HUES6 (cell line): ENCODE measurements around the gene SLC29A1.
A peak's percentile ranks its signal among the peaks of the same experiment; 100 is the strongest.

Experiments used
- H3K27ac ChIP-seq: 2 replicates; pipeline ENCODE4 v1.7.0; 2013; ENCODE audit warnings: low read depth, mild to moderate bottlenecking, low read length, inconsistent platforms
- H3K27me3 ChIP-seq: 2 replicates; pipeline ENCODE4 v1.6.1; 2013; ENCODE audit warnings: low read length; ENCODE audit not compliant: control insufficient read depth, insufficient read depth
- H3K36me3 ChIP-seq: 2 replicates; pipeline ENCODE4 v1.6.1; 2013; ENCODE audit warnings: low read length; ENCODE audit not compliant: control insufficient read depth, insufficient read depth
- H3K4me1 ChIP-seq: 2 replicates; pipeline ENCODE4 v1.6.1; 2013; ENCODE audit warnings: low read length; ENCODE audit not compliant: control insufficient read depth, insufficient read depth
- H3K4me3 ChIP-seq: 2 replicates; pipeline ENCODE4 v1.5.1; 2013; ENCODE audit warnings: low read depth, low read length
- H3K9ac ChIP-seq: one replicate; pipeline ENCODE4 v1.6.1; 2013; ENCODE audit warnings: mild to moderate bottlenecking, low read length
- H3K9me3 ChIP-seq: 2 replicates; pipeline ENCODE4 v1.6.1; 2013; ENCODE audit warnings: low read depth, low read length; ENCODE audit not compliant: control insufficient read depth, insufficient read depth

SLC29A1 gene

DNA sequence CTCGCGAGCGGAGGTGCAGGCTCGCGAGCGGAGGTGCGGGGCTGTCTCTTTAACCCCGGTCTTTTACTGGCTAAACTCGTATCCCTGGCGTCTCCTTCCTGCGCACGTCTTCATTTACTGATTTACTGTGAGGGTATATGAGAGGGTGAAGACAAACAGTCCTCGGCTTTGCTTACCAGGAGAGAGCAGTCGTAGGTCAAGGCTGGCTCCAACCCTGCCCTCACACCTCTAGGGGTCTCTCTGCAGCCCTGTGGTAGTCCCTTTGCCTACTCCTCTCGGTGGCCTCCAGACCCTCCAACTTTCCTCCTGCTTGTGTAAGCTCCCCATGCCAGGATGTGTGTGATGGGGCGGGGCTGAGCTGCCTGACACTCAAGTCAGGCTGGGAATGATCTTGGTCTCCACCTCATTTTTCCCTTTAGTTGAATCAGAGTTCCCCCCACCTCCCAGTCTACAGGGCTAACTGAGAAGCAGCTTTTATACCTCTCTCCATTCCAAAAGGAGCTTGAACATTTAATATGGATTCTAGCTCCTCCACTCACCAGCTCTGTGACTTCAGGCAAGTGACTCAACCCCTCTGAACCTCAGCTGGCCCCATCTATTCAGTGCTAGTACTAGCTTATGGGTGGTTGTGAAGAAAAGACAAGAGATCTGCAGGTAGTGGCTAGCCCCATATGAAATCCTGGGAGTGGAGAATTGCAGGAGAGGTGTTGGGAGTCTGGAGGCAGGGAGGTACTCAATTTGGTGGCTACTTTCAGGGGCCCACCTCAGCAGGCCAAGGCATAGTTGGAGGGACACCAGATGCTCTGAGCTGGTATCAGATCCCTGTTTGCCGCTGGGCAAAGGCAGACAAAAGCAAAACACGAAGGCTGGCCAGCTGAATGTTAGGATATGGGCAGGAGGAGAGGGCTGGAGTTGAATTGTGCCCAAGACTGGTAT is 902 bp downstream of the SLC29A1 start:
- H3K27ac ChIP-seq: no peak overlapping the region; the same call in 1 of the 2 replicates
- H3K9ac ChIP-seq: peak overlapping the region; percentile 51
- H3K4me1 ChIP-seq: peaks cover 50% of the 10 kb centered on the region
- no peaks in the 10 kb centered on the region for H3K27me3 ChIP-seq
- peak overlapping the region; percentile 80 for H3K4me3 ChIP-seq
- H3K36me3 ChIP-seq: peaks cover 16% of the 10 kb centered on the region
- H3K9me3 ChIP-seq: no peaks in the 10 kb centered on the region

DNA sequence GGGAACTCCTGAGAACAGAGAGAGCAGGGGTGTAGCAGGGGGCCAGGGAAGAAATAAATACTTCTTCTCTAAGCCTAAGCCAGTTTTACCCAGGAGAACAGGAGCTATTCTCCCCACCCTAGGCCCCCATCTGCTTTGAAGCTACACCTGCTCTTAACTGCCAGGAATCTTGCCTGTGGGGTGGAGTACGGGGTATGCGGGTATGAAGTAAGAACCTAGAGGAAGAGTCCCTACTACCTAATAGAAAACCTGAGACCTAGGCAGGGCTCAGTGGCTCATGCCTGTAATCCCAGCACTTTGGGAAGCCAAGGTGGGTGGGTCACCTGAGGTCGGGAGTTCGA is 1.5 kb downstream of the SLC29A1 start:
- H3K27ac ChIP-seq: no peak overlapping the region
- peak overlapping the region; percentile 80 for H3K4me3 ChIP-seq
- H3K9ac ChIP-seq: peak overlapping the region; percentile 51
- H3K36me3 ChIP-seq: peaks cover 22% of the 10 kb centered on the region
- H3K4me1 ChIP-seq: peaks cover 48% of the 10 kb centered on the region
- no peaks in the 10 kb centered on the region for H3K9me3 ChIP-seq
- no peaks in the 10 kb centered on the region for H3K27me3 ChIP-seq

DNA sequence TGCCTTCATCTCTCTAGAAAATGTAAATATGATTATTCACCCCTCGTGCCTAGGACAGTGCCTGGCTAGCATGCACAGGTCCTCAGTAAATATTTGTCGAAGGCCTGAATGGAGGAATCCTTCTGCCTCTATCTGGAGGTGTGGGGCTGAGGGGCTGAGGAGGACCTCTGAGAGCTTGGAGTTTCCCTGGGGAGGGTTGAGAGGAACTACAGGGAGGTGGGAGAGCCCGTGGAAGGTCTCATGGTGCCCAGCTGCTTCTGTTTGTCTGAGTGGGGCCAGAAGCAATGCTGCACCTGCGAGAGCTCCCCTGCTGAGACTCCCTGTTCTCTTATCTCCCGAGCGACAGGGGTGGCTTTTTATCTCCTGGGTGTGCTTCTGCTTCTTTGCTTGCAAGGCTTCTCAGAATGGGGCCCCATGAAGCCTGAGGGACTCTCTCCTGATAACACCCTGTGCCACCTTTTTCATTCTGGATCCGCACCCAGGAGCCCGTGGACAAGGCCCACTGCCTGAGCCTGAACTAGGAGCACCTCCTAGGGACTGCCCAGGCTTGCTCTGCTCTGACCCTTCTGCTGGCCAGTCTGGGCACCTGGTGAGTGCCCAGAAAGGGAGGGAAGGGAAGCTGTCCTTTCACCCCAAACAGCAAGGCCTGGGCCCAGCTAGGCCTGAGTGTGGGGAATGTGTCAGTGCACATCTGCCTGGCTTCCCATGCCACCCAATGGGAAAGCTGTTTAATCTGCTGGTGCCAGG is 2.4 kb downstream of the SLC29A1 start:
- peaks cover 30% of the 10 kb centered on the region for H3K36me3 ChIP-seq
- no peaks in the 10 kb centered on the region for H3K9me3 ChIP-seq
- peaks cover 46% of the 10 kb centered on the region for H3K4me1 ChIP-seq
- no peak overlapping the region for H3K4me3 ChIP-seq
- H3K9ac ChIP-seq: no peak overlapping the region
- H3K27ac ChIP-seq: no peak overlapping the region
- no peaks in the 10 kb centered on the region for H3K27me3 ChIP-seq

- H3K4me3 ChIP-seq: no peak overlapping the region
- H3K9me3 ChIP-seq: no peaks in the 10 kb centered on the region
- no peak overlapping the region for H3K27ac ChIP-seq
- H3K27me3 ChIP-seq: no peaks in the 10 kb centered on the region
- H3K9ac ChIP-seq: no peak overlapping the region
- peaks cover 37% of the 10 kb centered on the region for H3K36me3 ChIP-seq
- peaks cover 40% of the 10 kb centered on the region for H3K4me1 ChIP-seq
Observed at GRCh38 chr6:44226368-44227147, 3.2 kb downstream of the SLC29A1 start.

DNA sequence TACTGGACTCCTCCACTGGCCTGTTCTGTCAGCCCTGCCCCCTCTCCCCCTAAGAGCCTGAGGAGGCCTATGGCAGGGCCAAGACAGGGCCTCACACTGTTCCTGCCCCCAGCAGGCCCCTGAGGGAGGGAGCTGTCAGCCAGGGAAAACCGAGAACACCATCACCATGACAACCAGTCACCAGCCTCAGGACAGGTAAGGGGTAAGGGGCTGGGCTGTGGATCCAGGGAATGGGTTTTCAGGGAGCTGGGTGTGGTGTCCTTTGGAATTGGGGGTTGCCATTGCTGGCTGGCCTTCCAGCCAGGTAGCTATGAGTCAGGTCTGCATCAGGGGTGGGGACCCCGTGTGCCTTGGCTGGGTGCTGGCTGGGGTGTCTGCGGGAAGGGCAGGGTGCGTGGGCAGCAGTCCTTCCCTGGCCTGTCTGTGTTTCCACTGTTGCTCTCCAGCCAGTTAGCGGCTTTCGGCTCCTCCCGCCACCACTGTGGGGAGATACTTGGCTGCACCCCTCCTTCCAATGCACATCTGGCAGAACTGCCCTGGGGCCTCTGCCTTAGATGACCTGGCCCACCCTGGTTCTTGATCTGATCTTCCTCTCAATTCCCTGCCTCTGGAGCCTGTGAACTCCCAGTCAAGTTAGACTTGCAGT is 3.9 kb downstream of the SLC29A1 start:
- Histone ChIP-seq H3K27ac (no peak overlapping the region), H3K9ac (no peak overlapping the region), H3K36me3 (peaks cover 44% of the 10 kb centered on the region), H3K4me1 (peaks cover 35% of the 10 kb centered on the region), H3K9me3 (no peaks in the 10 kb centered on the region), H3K4me3 (no peak overlapping the region), H3K27me3 (no peaks in the 10 kb centered on the region)

DNA sequence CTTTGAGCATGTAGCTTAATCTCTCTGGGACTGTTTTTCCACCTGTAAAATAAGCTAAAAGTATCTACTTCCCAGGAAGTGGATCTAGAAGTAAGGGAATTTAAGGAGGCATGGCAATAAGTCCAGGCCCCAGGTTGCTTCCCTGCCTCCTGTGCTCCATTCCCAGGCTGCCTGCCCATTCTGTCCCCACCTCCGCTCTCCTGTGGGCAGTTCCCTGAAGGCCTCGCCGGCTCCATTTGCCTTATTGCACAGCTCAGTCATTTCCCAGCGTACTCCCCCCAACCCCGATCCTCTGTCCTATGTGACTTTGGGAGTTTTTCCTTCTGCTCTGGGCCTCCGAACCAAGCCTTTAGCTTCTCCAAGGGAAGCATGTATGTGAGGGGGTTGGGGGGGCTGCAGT is 4.6 kb downstream of the SLC29A1 start:
- Histone ChIP-seq H3K27me3 (no peaks in the 10 kb centered on the region), H3K4me1 (peaks cover 27% of the 10 kb centered on the region), H3K4me3 (no peak overlapping the region), H3K9ac (no peak overlapping the region), H3K27ac (no peak overlapping the region), H3K36me3 (peaks cover 51% of the 10 kb centered on the region), H3K9me3 (no peaks in the 10 kb centered on the region)

GRCh38 chr6:44228433-44228832 is 5.0 kb downstream of the SLC29A1 start:
- Histone ChIP-seq H3K9me3 (no peaks in the 10 kb centered on the region), H3K36me3 (peaks cover 55% of the 10 kb centered on the region), H3K27ac (no peak overlapping the region), H3K27me3 (no peaks in the 10 kb centered on the region), H3K4me3 (no peak overlapping the region), H3K9ac (no peak overlapping the region), H3K4me1 (peaks cover 27% of the 10 kb centered on the region)

GRCh38 chr6:44228836-44229235 is 5.4 kb downstream of the SLC29A1 start:
- Histone ChIP-seq H3K4me3 (no peak overlapping the region), H3K9me3 (no peaks in the 10 kb centered on the region), H3K27me3 (no peaks in the 10 kb centered on the region), H3K27ac (no peak overlapping the region), H3K36me3 (peaks cover 59% of the 10 kb centered on the region), H3K4me1 (peaks cover 30% of the 10 kb centered on the region), H3K9ac (no peak overlapping the region)

- peaks cover 63% of the 10 kb centered on the region for H3K36me3 ChIP-seq
- H3K4me1 ChIP-seq: peaks cover 30% of the 10 kb centered on the region
- no peak overlapping the region for H3K4me3 ChIP-seq
Observed at GRCh38 chr6:44229376-44230033, 6.1 kb downstream of the SLC29A1 start.

DNA sequence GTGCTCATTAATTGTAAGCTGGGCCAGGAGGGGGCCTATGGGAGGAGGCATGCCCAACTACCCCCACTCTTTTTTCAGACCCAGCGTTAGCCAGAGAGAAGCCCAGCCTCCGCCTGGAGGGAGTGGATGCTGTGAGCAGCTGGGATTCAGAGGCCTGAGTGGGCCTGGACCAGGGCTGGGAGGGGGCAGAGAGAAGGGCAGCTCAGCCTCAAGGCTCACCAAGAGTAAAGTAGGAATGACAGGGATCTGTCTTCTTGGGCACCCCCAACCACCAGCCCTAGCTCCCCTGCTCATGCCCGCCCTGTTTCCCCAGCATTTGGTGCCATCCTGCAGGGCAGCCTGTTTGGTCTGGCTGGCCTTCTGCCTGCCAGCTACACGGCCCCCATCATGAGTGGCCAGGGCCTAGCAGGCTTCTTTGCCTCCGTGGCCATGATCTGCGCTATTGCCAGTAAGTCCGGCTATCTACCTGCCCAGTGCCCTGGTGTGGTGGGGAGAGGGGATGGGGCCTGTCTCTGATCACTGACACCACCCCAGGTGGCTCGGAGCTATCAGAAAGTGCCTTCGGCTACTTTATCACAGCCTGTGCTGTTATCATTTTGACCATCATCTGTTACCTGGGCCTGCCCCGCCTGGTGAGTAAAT is 6.8 kb downstream of the SLC29A1 start:
- H3K4me3 ChIP-seq: no peak overlapping the region
- H3K9me3 ChIP-seq: no peaks in the 10 kb centered on the region
- peaks cover 65% of the 10 kb centered on the region for H3K36me3 ChIP-seq
- no peaks in the 10 kb centered on the region for H3K27me3 ChIP-seq
- H3K4me1 ChIP-seq: peaks cover 30% of the 10 kb centered on the region
- H3K27ac ChIP-seq: no peak overlapping the region
- H3K9ac ChIP-seq: no peak overlapping the region

More at GRCh38 chr6:44229376-44230033, 6.1 kb downstream of the SLC29A1 start:
- Histone ChIP-seq H3K9ac (no peak overlapping the region), H3K27me3 (no peaks in the 10 kb centered on the region), H3K27ac (no peak overlapping the region), H3K9me3 (no peaks in the 10 kb centered on the region)
